ENCODE data around the gene RBMS3.

- TF ChIP-seq CTCF (conservative IDR thresholded peaks at IDR 0.05; ENCODE audit: low read length) (no peak), EZH2phosphoT487 (IDR thresholded peaks at IDR 0.05; ENCODE audit: borderline replicate concordance, low read depth, low read length) (no peak)
Observed at GRCh38 chr3:29771602-29772001, 490.7 kb downstream of the RBMS3 start.

All from OCI-LY7 (cell line).